Upper lobe of left lung (tissue), 6 donors: ENCODE results near the gene DNAAF8. TPM values are rescaled to one million over a fixed set of nuclear protein-coding genes. Genes with fewer than 3 reads are reported as not detected.

Experiments used
- ATAC-seq, 2 donors: fragments of 200-7000 bp; cut with Tn5 transposase; one replicate each; pipeline ENCODE4 v1.9.1; 2022; ENCODE audit warnings: mild to moderate bottlenecking in 2 of 2, moderate library complexity in 2 of 2; ENCODE audit not compliant: low FRiP score in 2 of 2
- DNase-seq, 2 donors: peaks; one replicate each; pipeline ENCODE4 v3.0.0-alpha.2; 2019 to 2020
- H3K27ac ChIP-seq, 4 donors: fragments of 200-600 bp; sonication (generic); one replicate each; pipeline ENCODE4 v1.5.1; 2016 to 2019
- H3K27me3 ChIP-seq, 4 donors: fragments of 200-600 bp; sonication (generic); one replicate each; pipeline ENCODE4 v1.5.1; 2017 to 2019
- H3K36me3 ChIP-seq, 4 donors: fragments of 200-600 bp; sonication (generic); one replicate each; pipeline ENCODE4 v1.5.1; 2016 to 2019
- H3K4me1 ChIP-seq, 4 donors: fragments of 200-600 bp; sonication (generic); one replicate each; pipeline ENCODE4 v1.5.1; 2018 to 2019
- H3K4me3 ChIP-seq, 4 donors: fragments of 200-600 bp; sonication (generic); one replicate each; pipeline ENCODE4 v1.5.1; 2017 to 2019; ENCODE audit warnings: mild to moderate bottlenecking in 2 of 4, moderate library complexity in 1 of 4
- H3K9me3 ChIP-seq, 4 donors: fragments of 200-600 bp; sonication (generic); one replicate each; pipeline ENCODE4 v1.5.1; 2018 to 2019
- CTCF ChIP-seq, 6 experiments: fragments of 450-650 bp in 4 of 6; fragments of 200-600 bp in 2 of 6; sonication (generic) in 2 of 6; IDR thresholded peaks; one replicate each; pipeline ENCODE4 v1.5.1; 2016 to 2019; ENCODE audit warnings: antibody characterized with exemption in 6 of 6
- EP300 ChIP-seq, 4 donors: sonication (generic); formaldehyde crosslinking; IDR thresholded peaks; one replicate each; pipeline ENCODE4 v1.5.1; 2017; ENCODE audit warnings: antibody characterized with exemption in 4 of 4, control low read depth in 2 of 4
- POLR2A ChIP-seq, 4 donors: fragments of 450-650 bp; IDR thresholded peaks; one replicate each; pipeline ENCODE4 v1.5.1; 2016 to 2017; ENCODE audit warnings: antibody characterized with exemption in 4 of 4, mild to moderate bottlenecking in 2 of 4
- POLR2AphosphoS5 ChIP-seq, 2 donors: sonication (generic); formaldehyde crosslinking; IDR thresholded peaks; one replicate each; pipeline ENCODE4 v1.5.1; 2017; ENCODE audit warnings: antibody characterized with exemption in 2 of 2
- WGBS, 2 donors: methylation state at CpG; one replicate each; pipeline ENCODE4 v1.1.5; 2017 to 2018; 5-methylcytosine and 5-hydroxymethylcytosine counted together
- total RNA-seq, 6 donors: library from RNA; depleted of rRNA in 4 of 6; stranded (reverse); fragments of >200 nt in 4 of 6; gene quantifications; one replicate each; pipeline versions ENCODE4 v1.1.0 to v1.2.1, GENCODE V29; 2016 to 2021
- donor health status: DM: no; HTN: no; CAD: no; lungs with moderate emphysema.
- donor health status: DM: no; HTN: yes; CAD: no; lungs with severe emphysema.

DNAAF8 gene
- total RNA-seq, 6 donors from 2014 or later, result 1.6 to 19.1 (median 4.3) TPM

GRCh38 chr16:4788489-4788889, 54.2 kb downstream of the DNAAF8 start:
- Histone ChIP-seq H3K4me3 (no peak overlapping the region), H3K27me3 (no peaks in the 10 kb centered on the region), H3K4me1 (no peaks in the 10 kb centered on the region), H3K27ac (no peak overlapping the region), H3K36me3 (no peaks in the 10 kb centered on the region), H3K9me3 (no peaks in the 10 kb centered on the region)
- ATAC-seq (no peak), DNase-seq (no peak)
- TF ChIP-seq POLR2A (IDR thresholded peaks at IDR 0.05) (no peak), CTCF (IDR thresholded peaks at IDR 0.05) (no peak), POLR2AphosphoS5 (IDR thresholded peaks at IDR 0.05) (no peak), EP300 (IDR thresholded peaks at IDR 0.05) (no peak)
- 32 to 49% methylated on average over 3 to 9 of the region's 9 CpGs for WGBS, 2 donors

GRCh38 chr16:4788910-4789309, 54.6 kb downstream of the DNAAF8 start:
- no peak overlapping the region for H3K27ac ChIP-seq
- 80 to 93% methylated on average over 7 of the region's 7 CpGs for WGBS, 2 donors
- no peaks in the 10 kb centered on the region for H3K27me3 ChIP-seq
- no peak for TF ChIP-seq POLR2AphosphoS5 (IDR thresholded peaks at IDR 0.05)
- TF ChIP-seq POLR2A (IDR thresholded peaks at IDR 0.05), result no peak
- no peak for TF ChIP-seq EP300 (IDR thresholded peaks at IDR 0.05)
- no peak for TF ChIP-seq CTCF (IDR thresholded peaks at IDR 0.05)
- H3K4me3 ChIP-seq, result no peak overlapping the region
- ATAC-seq (no peak), DNase-seq (no peak)
- no peaks in the 10 kb centered on the region for H3K36me3 ChIP-seq
- H3K9me3 ChIP-seq, result no peaks in the 10 kb centered on the region
- H3K4me1 ChIP-seq, result no peaks in the 10 kb centered on the region

GRCh38 chr16:4790261-4790660, 55.9 kb downstream of the DNAAF8 start:
- no peaks in the 10 kb centered on the region for H3K4me1 ChIP-seq
- no peak for TF ChIP-seq EP300 (IDR thresholded peaks at IDR 0.05)
- no peak for TF ChIP-seq POLR2AphosphoS5 (IDR thresholded peaks at IDR 0.05)
- no peak for TF ChIP-seq CTCF (IDR thresholded peaks at IDR 0.05)
- no peak for TF ChIP-seq POLR2A (IDR thresholded peaks at IDR 0.05)

GRCh38 chr16:4790871-4791270, 56.5 kb downstream of the DNAAF8 start:
- H3K4me1 ChIP-seq, result no peaks in the 10 kb centered on the region
- ATAC-seq, result no peak
- WGBS, 2 donors, result 71 to 73% methylated on average over 10 of the region's 10 CpGs
- H3K27me3 ChIP-seq, result no peaks in the 10 kb centered on the region
- no peaks in the 10 kb centered on the region for H3K36me3 ChIP-seq
- no peak overlapping the region for H3K27ac ChIP-seq
- no peak overlapping the region for H3K4me3 ChIP-seq
- DNase-seq, result no peak
- no peak for TF ChIP-seq POLR2AphosphoS5 (IDR thresholded peaks at IDR 0.05)
- no peak for TF ChIP-seq CTCF (IDR thresholded peaks at IDR 0.05)
- no peak for TF ChIP-seq POLR2A (IDR thresholded peaks at IDR 0.05)
- no peak for TF ChIP-seq EP300 (IDR thresholded peaks at IDR 0.05)
- no peaks in the 10 kb centered on the region for H3K9me3 ChIP-seq

More at GRCh38 chr16:4790261-4790660, 55.9 kb downstream of the DNAAF8 start:
- WGBS, 2 donors, result 79% methylated on average over 7 to 10 of the region's 10 CpGs
- Histone ChIP-seq H3K27ac (no peak overlapping the region), H3K9me3 (no peaks in the 10 kb centered on the region), H3K27me3 (no peaks in the 10 kb centered on the region), H3K36me3 (no peaks in the 10 kb centered on the region), H3K4me3 (no peak overlapping the region)
- DNase-seq (no peak), ATAC-seq (no peak)

- DNase-seq (no peak), ATAC-seq (no peak)
- H3K36me3 ChIP-seq, result peaks cover 0 to 12% (median 7%) of the 10 kb centered on the region in 4 donors
- TF ChIP-seq CTCF (IDR thresholded peaks at IDR 0.05) (no peak), POLR2AphosphoS5 (IDR thresholded peaks at IDR 0.05) (no peak), EP300 (IDR thresholded peaks at IDR 0.05) (no peak), POLR2A (IDR thresholded peaks at IDR 0.05) (no peak)
- no peaks in the 10 kb centered on the region for H3K9me3 ChIP-seq
- H3K4me3 ChIP-seq, result no peak overlapping the region
- 80% methylated on average over 13 of the region's 13 CpGs for WGBS, 2 donors
- no peak overlapping the region for H3K27ac ChIP-seq
- no peaks in the 10 kb centered on the region for H3K27me3 ChIP-seq
- H3K4me1 ChIP-seq, result no peaks in the 10 kb centered on the region
Observed at GRCh38 chr16:4792951-4793513, 58.7 kb downstream of the DNAAF8 start.
